ENCODE measurements around the gene HHAT.

- TF ChIP-seq CTCF (IDR thresholded peaks at IDR 0.05) (no peak), POLR2A (IDR thresholded peaks at IDR 0.05) (no peak), POLR2AphosphoS5 (IDR thresholded peaks at IDR 0.05; ENCODE audit: insufficient read depth in 1 of 2, low read depth in 1 of 2) (no peak)
These were observed 262.5 kb downstream of the HHAT start for GRCh38 chr1:210591214-210591613.

All from vagina (tissue), 2 donors.